HepG2 (cell line): ENCODE results near the gene CPEB4. TPM values are rescaled to one million over a fixed set of nuclear protein-coding genes. Genes with fewer than 3 reads are reported as not detected.

Experiments used
- ATF2 ChIP-seq: sonication (generic); formaldehyde crosslinking; IDR thresholded peaks from 2 replicates; pipeline ENCODE4 v1.4.0; 2020; ENCODE audit warnings: missing genetic modification reagents
- ELF1 ChIP-seq: sonication (generic); formaldehyde crosslinking; IDR thresholded peaks from 2 replicates; pipeline ENCODE4 v1.4.0; 2020; ENCODE audit warnings: missing genetic modification reagents
- ELK4 ChIP-seq: sonication (generic); formaldehyde crosslinking; IDR thresholded peaks from 2 replicates; pipeline ENCODE4 v1.9.0; 2021; ENCODE audit warnings: missing genetic modification reagents, borderline replicate concordance
- FOXO1 ChIP-seq: sonication (generic); formaldehyde crosslinking; IDR thresholded peaks from 2 replicates; pipeline ENCODE4 v1.4.0; 2020; ENCODE audit warnings: missing genetic modification reagents
- HMGXB3 ChIP-seq: sonication (generic); formaldehyde crosslinking; IDR thresholded peaks from 2 replicates; pipeline ENCODE4 v1.4.0; 2020; ENCODE audit warnings: missing genetic modification reagents, borderline replicate concordance
- IKZF4 ChIP-seq: sonication (generic); formaldehyde crosslinking; IDR thresholded peaks from 2 replicates; pipeline ENCODE4 v1.5.1; 2020; ENCODE audit warnings: borderline replicate concordance, mild to moderate bottlenecking, low read depth, missing genetic modification reagents; ENCODE audit errors: not compliant biosample characterization
- NFYC ChIP-seq: IDR thresholded peaks from 2 replicates; pipeline ENCODE4 v1.6.1; 2016; ENCODE audit warnings: missing genetic modification reagents, missing compliant biosample characterization
- RAD51 ChIP-seq: fragments of 450-650 bp; IDR thresholded peaks from 2 replicates; pipeline ENCODE4 v1.6.1; 2016; ENCODE audit warnings: borderline replicate concordance
- RFXAP ChIP-seq: sonication (generic); formaldehyde crosslinking; IDR thresholded peaks from 2 replicates; pipeline ENCODE4 v1.4.0; 2020; ENCODE audit warnings: missing genetic modification reagents, borderline replicate concordance
- TEAD3 ChIP-seq: optimal IDR thresholded peaks from 2 replicates; pipeline ENCODE3; 2016; ENCODE audit warnings: borderline replicate concordance
- ZHX2 ChIP-seq, 2 experiments: sonication (generic) in 1 of 2; formaldehyde crosslinking in 1 of 2; IDR thresholded peaks; 2 replicates each; pipeline versions ENCODE4 v1.6.1 to v1.9.0; 2014 to 2022; ENCODE audit warnings: antibody characterized with exemption in 1 of 2, borderline replicate concordance in 1 of 2, inconsistent platforms in 1 of 2, low read depth in 1 of 2, missing genetic modification reagents in 1 of 2
- ZMYM2 ChIP-seq: sonication (generic); formaldehyde crosslinking; IDR thresholded peaks from 2 replicates; pipeline ENCODE4 v1.8.0; 2022; ENCODE audit warnings: mild to moderate bottlenecking, missing genetic modification reagents
- ZNF382 ChIP-seq: sonication (generic); formaldehyde crosslinking; IDR thresholded peaks from 2 replicates; pipeline ENCODE4 v1.5.0; 2020; ENCODE audit warnings: missing genetic modification reagents, mild to moderate bottlenecking, borderline replicate concordance
- ZNF549 ChIP-seq: sonication (generic); formaldehyde crosslinking; IDR thresholded peaks from 2 replicates; pipeline ENCODE4 v1.5.0; 2020; ENCODE audit warnings: missing genetic modification reagents
- ZNF670 ChIP-seq: sonication (generic); formaldehyde crosslinking; IDR thresholded peaks from 2 replicates; pipeline ENCODE4 v1.8.0; 2022; ENCODE audit warnings: mild to moderate bottlenecking, missing genetic modification reagents, borderline replicate concordance
- polyA plus RNA-seq, 8 experiments: library from polyadenylated mRNA; depleted of rRNA in 3 of 8; stranded (reverse) in 7 of 8; unstranded in 1 of 8; fragments of >200 nt; fragmentation: Illumina TruSeq in 4 of 8; extraction: Trizol in 4 of 8; gene quantifications; 2 replicates each; pipeline versions ENCODE4 v1.2.1 to v1.2.3, GENCODE V29; 2011 to 2016; ENCODE audit warnings: low read depth in 4 of 8, missing spikeins in 1 of 8, mixed read lengths in 1 of 8; ENCODE audit not compliant: insufficient read depth in 1 of 8
- total RNA-seq, 5 experiments: library from RNA; depleted of rRNA; stranded (reverse); fragments of >200 nt; fragmentation: Illumina TruSeq; extraction: Trizol; gene quantifications; 2 replicates each; pipeline ENCODE4 v1.2.3, GENCODE V29; 2016; ENCODE audit warnings: low read depth in 1 of 5

The CPEB4 gene
- total and polyA plus RNA-seq, 2 of the 13 experiments (the other 11 are each of a cell fraction or from before 2014, with no cell fraction given), result 7.7 to 26.7 TPM

- TF ChIP-seq ZHX2 (IDR thresholded peaks at IDR 0.05; ENCODE audit: low read depth) (peak; percentile 31; the same call in 1 of the 2 replicates), ZHX2 (CRISPR knock-in tag; IDR thresholded peaks at IDR 0.05; ENCODE audit: borderline replicate concordance) (no peak), NFYC (no peak), ATF2 (CRISPR knock-in tag) (no peak), ELF1 (CRISPR knock-in tag) (peak; percentile 47; the same call in 1 of the 2 replicates), TEAD3 (CRISPR knock-in tag) (peak; percentile 30), ZMYM2 (no peak), ELK4 (CRISPR knock-in tag) (no peak), RAD51 (no peak), RFXAP (CRISPR knock-in tag) (no peak), FOXO1 (no peak), ZNF382 (no peak), ZNF670 (CRISPR knock-in tag) (no peak), ZNF549 (CRISPR knock-in tag) (no peak), HMGXB3 (CRISPR knock-in tag) (no peak), IKZF4 (no peak)
These were observed 84.9 kb downstream of the CPEB4 start (continued) for GRCh38 chr5:173972925-173973615.
